ENCODE results near the gene CCDC106. TPM values are rescaled to one million over a fixed set of nuclear protein-coding genes. Genes with fewer than 3 reads are reported as not detected.

CCDC106 gene
- total and polyA plus RNA-seq, 2 experiments from 2014 or later = 42.4 to 43.5 TPM

GRCh38 chr19:55690109-55690768, 42.2 kb downstream of the CCDC106 start:
- Histone ChIP-seq H3K9me3 (ENCODE audit: low read depth) (no peaks in the 10 kb centered on the region), H3K4me3 (no peak overlapping the region), H3K27ac (no peak overlapping the region), H3K4me1 (ENCODE audit: low read depth) (no peaks in the 10 kb centered on the region), H3K36me3 (peaks cover 12% of the 10 kb centered on the region), H3K27me3 (no peaks in the 10 kb centered on the region)
- TF ChIP-seq, protein P1, sequence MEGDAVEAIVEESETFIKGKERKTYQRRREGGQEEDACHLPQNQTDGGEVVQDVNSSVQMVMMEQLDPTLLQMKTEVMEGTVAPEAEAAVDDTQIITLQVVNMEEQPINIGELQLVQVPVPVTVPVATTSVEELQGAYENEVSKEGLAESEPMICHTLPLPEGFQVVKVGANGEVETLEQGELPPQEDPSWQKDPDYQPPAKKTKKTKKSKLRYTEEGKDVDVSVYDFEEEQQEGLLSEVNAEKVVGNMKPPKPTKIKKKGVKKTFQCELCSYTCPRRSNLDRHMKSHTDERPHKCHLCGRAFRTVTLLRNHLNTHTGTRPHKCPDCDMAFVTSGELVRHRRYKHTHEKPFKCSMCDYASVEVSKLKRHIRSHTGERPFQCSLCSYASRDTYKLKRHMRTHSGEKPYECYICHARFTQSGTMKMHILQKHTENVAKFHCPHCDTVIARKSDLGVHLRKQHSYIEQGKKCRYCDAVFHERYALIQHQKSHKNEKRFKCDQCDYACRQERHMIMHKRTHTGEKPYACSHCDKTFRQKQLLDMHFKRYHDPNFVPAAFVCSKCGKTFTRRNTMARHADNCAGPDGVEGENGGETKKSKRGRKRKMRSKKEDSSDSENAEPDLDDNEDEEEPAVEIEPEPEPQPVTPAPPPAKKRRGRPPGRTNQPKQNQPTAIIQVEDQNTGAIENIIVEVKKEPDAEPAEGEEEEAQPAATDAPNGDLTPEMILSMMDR (IDR thresholded peaks at IDR 0.05; ENCODE audit: low read depth, low read length) = no peak
- no peak for DNase-seq (ENCODE audit: low read depth in 1 of 2, low spot score in 1 of 2)

- DNase-seq (ENCODE audit: low read depth in 1 of 2, low spot score in 1 of 2) = no peak
- H3K27me3 ChIP-seq = no peaks in the 10 kb centered on the region
- TF ChIP-seq, protein P1 (IDR thresholded peaks at IDR 0.05; ENCODE audit: low read depth, low read length) = no peak
- H3K4me1 ChIP-seq (ENCODE audit: low read depth) = no peaks in the 10 kb centered on the region
- H3K36me3 ChIP-seq = peaks cover 12% of the 10 kb centered on the region
- no peak overlapping the region for H3K27ac ChIP-seq
- no peaks in the 10 kb centered on the region for H3K9me3 ChIP-seq (ENCODE audit: low read depth)
- no peak overlapping the region for H3K4me3 ChIP-seq
These were observed 42.9 kb downstream of the CCDC106 start for GRCh38 chr19:55690769-55691545.

DNA sequence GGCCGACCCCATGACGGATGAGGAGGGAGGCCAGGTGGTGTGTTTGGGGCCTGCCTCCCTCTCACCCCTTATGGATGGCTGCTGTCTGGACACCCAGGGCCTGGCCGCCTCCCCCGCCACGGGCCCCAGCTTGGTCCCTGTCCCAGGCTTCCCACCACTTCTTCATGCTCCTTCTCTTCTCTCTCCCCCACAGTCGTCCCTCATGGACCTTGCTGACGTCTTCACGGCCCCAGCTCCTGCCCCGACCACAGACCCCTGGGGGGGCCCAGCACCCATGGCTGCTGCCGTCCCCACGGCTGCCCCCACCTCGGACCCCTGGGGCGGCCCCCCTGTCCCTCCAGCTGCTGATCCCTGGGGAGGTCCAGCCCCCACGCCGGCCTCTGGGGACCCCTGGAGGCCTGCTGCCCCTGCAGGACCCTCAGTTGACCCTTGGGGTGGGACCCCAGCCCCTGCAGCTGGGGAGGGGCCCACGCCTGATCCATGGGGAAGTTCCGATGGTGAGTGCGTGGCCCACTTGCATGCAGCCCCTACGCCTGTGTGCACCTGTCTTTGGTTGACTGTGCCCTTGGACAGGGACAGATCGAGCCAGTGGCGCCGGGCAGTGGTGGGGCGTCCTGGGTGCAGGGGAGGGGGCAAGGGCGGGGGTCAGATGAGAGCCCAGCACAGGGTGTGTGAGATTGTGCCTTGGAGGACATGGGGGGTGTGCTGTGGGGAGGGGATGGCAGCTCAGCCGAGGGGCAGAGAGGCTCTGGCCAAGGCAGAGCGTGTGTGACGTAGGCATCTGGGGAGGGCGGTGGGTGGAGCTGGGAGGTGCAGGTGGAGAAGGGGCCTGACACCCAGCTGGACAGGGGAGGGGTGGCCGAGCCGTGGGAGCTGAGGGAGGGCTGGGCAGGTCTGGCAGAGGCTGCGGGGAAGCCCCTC, 43.8 kb downstream of the CCDC106 start:
- TF ChIP-seq, protein P1 (IDR thresholded peaks at IDR 0.05; ENCODE audit: low read depth, low read length) = no peak
- DNase-seq (ENCODE audit: low read depth in 1 of 2, low spot score in 1 of 2) = no peak
- H3K4me3 ChIP-seq = no peak overlapping the region
- H3K9me3 ChIP-seq (ENCODE audit: low read depth) = no peaks in the 10 kb centered on the region
- H3K27me3 ChIP-seq = no peaks in the 10 kb centered on the region
- no peak overlapping the region for H3K27ac ChIP-seq
- H3K4me1 ChIP-seq (ENCODE audit: low read depth) = no peaks in the 10 kb centered on the region
- H3K36me3 ChIP-seq = peaks cover 12% of the 10 kb centered on the region

- no peak overlapping the region for H3K4me3 ChIP-seq
- no peaks in the 10 kb centered on the region for H3K9me3 ChIP-seq (ENCODE audit: low read depth)
- no peaks in the 10 kb centered on the region for H3K4me1 ChIP-seq (ENCODE audit: low read depth)
- H3K27ac ChIP-seq = no peak overlapping the region
- DNase-seq (ENCODE audit: low read depth in 1 of 2, low spot score in 1 of 2) = no peak
- no peaks in the 10 kb centered on the region for H3K27me3 ChIP-seq
- TF ChIP-seq, protein P1 (IDR thresholded peaks at IDR 0.05; ENCODE audit: low read depth, low read length) = no peak
- peaks cover 12% of the 10 kb centered on the region for H3K36me3 ChIP-seq
These were observed 44.7 kb downstream of the CCDC106 start for GRCh38 chr19:55692681-55693081.

GRCh38 chr19:55693336-55693974, 45.4 kb downstream of the CCDC106 start:
- Histone ChIP-seq H3K9me3 (ENCODE audit: low read depth) (no peaks in the 10 kb centered on the region), H3K27me3 (no peaks in the 10 kb centered on the region), H3K36me3 (peaks cover 12% of the 10 kb centered on the region), H3K4me1 (ENCODE audit: low read depth) (no peaks in the 10 kb centered on the region), H3K4me3 (no peak overlapping the region), H3K27ac (no peak overlapping the region)
- TF ChIP-seq, protein P1 (IDR thresholded peaks at IDR 0.05; ENCODE audit: low read depth, low read length) = no peak
- DNase-seq (ENCODE audit: low read depth in 1 of 2, low spot score in 1 of 2) = no peak

All from cardiac muscle cell (in vitro differentiated cells and primary cell).